Activated B cell treated with CpG ODN at 0.5 μM for 24 hours (primary cell): ENCODE results near the gene SASH3. TPM values are rescaled to one million over a fixed set of nuclear protein-coding genes. Genes with fewer than 3 reads are reported as not detected.
A peak's percentile ranks its signal among the peaks of the same experiment; 100 is the strongest.

Source experiments
- ATAC-seq: fragments of 200-7000 bp; cut with Tn5 transposase; one replicate; pipeline ENCODE4 v1.10.0; 2021; ENCODE audit warnings: low read depth, mild to moderate bottlenecking, moderate library complexity
- CTCF ChIA-PET: fragments of 350-600 bp; sonication (Branson Sonifier 250); formaldehyde crosslinking; loops from one replicate; lab custom pipeline; 2021; ENCODE audit warnings: antibody characterized with exemption; lab: Charles Lee
- POLR2A ChIA-PET: fragments of 350-600 bp; sonication (Branson Sonifier 250); formaldehyde crosslinking; loops from one replicate; lab custom pipeline; 2021; ENCODE audit warnings: antibody characterized with exemption; lab: Charles Lee
- DNase-seq: peaks from one replicate; pipeline ENCODE4 v3.0.0; 2022
- H3K27ac Mint-ChIP-seq: one replicate; pipeline ENCODE4 v1.8.0; 2020; ENCODE audit warnings: mixed read lengths
- H3K27me3 Mint-ChIP-seq: one replicate; pipeline ENCODE4 v1.8.0; 2021; ENCODE audit warnings: mixed read lengths
- H3K36me3 Mint-ChIP-seq: one replicate; pipeline ENCODE4 v1.8.0; 2021; ENCODE audit warnings: low read depth, mixed read lengths
- H3K4me1 Mint-ChIP-seq: one replicate; pipeline ENCODE4 v1.8.0; 2021; ENCODE audit warnings: mixed read lengths
- H3K4me3 Mint-ChIP-seq: one replicate; pipeline ENCODE4 v1.8.0; 2020; ENCODE audit warnings: mild to moderate bottlenecking, mixed read lengths
- H3K9me3 Mint-ChIP-seq: one replicate; pipeline ENCODE4 v1.8.0; 2020; ENCODE audit warnings: mixed read lengths
- CTCF ChIP-seq: fragments of 200-600 bp; IDR thresholded peaks from one replicate; pipeline ENCODE4 v1.8.0; 2022; ENCODE audit warnings: antibody characterized with exemption, mild to moderate bottlenecking
- intact Hi-C: fragments of 100-400 bp; cut with micrococcal nuclease; formaldehyde crosslinking; loops from one replicate; pipeline ENCODE4 v1.15.1; 2024
- total RNA-seq: library from RNA; stranded (reverse); gene quantifications from 2 replicates; pipeline ENCODE4 v1.2.3, GENCODE V29; 2022

The SASH3 gene
- total RNA-seq, 1 donor from 2014 or later, result 209 TPM

DNA sequence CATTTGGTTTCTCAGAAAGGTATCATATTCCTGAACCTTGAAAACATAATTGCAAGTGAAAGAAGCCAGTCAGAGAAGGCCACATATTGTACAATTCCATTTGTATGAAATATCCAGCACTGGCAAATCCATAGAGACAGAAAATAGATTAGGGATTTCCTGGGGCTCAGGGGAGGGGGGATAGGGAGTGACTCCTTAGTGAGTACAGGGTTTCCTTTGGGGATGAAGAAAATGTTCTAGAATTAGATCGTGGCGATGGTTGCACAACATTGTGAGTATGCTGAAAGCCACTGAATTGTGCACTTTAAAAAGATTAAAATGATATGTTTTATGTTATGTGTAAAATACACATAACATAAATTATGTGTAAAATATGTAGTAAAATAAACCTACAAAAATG, 30.7 kb upstream of the SASH3 start:
- TF ChIP-seq CTCF, result no peak
- ChIA-PET CTCF (no interaction called here), POLR2A (no interaction called here)
- DNase-seq, result no peak
- intact Hi-C loops, result no loop called here
- Mint-ChIP-seq H3K9me3 (no peaks in the 10 kb centered on the region), H3K4me3 (no peak overlapping the region), H3K27ac (no peak overlapping the region), H3K36me3 (no peaks in the 10 kb centered on the region), H3K27me3 (no peaks in the 10 kb centered on the region), H3K4me1 (peaks cover 2% of the 10 kb centered on the region)
- no peak for ATAC-seq

GRCh38 chrX:129750971-129751370, 28.8 kb upstream of the SASH3 start:
- ChIA-PET POLR2A (interaction anchor here (11.1 kb wide), 1 partner anchor 24 kb away, joined by 261 read pairs; the partner anchor contains the start of gene SASH3), CTCF (no interaction called here)
- no peaks in the 10 kb centered on the region for H3K36me3 Mint-ChIP-seq
- ATAC-seq (no peak), DNase-seq (no peak)
- H3K4me3 Mint-ChIP-seq, result no peak overlapping the region
- no peaks in the 10 kb centered on the region for H3K27me3 Mint-ChIP-seq
- intact Hi-C loops, result no loop called here
- TF ChIP-seq CTCF, result no peak
- H3K9me3 Mint-ChIP-seq, result no peaks in the 10 kb centered on the region
- peaks cover 19% of the 10 kb centered on the region for H3K4me1 Mint-ChIP-seq
- no peak overlapping the region for H3K27ac Mint-ChIP-seq

DNA sequence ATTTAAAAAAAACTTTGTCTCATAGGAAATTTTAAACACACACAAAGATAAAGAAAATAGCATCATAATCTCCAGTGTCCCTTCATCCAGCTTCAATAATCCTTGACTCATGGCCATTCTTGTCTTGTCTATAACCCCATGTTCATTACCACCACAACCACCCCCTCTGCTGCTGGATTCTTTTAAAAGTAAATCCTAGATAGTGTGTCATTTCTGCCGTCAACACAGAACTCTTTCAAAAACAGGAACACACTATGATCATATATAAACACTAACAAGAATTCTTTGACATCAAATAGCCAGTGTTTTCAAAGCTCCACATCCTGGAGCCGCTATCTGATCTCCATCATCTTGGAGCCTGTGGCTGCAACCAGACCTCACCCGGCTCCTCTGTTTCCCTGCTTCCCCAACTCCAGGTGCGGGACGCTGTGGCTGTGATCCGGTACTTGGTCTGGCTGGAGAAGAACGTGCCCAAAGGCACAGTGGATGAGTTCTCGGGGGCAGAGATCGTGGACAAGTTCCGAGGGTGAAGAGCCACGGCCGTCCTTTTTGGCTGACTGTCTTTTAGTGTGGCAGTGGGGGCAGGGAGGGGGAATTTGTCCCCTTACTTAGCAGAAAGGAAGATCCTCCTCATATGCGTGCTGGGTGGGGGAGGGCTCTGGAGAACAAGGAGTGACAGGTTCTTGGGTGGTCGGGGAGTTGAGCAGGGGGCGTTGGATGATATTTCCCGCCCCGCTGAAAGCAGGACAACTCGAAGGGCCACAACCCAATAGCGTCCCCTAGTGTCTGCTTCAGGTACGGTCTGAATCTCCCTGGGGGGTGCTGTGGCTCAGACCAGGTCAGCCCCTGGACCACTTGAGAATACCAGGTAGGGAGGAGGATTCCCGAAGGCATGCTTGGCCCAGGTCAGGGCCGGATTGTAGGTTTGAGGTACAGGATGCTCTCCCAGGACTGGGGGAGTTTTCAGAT, 25.4 kb upstream of the SASH3 start:
- no peak for DNase-seq
- H3K27ac Mint-ChIP-seq, result peak overlapping the region; percentile 50
- CTCF ChIA-PET, result interaction anchor here (0.6 to 2.0 kb wide), 2 partner anchors 69 to 149 kb away, joined by 3 to 6 read pairs; no protein-coding TSS in a partner anchor

DNA sequence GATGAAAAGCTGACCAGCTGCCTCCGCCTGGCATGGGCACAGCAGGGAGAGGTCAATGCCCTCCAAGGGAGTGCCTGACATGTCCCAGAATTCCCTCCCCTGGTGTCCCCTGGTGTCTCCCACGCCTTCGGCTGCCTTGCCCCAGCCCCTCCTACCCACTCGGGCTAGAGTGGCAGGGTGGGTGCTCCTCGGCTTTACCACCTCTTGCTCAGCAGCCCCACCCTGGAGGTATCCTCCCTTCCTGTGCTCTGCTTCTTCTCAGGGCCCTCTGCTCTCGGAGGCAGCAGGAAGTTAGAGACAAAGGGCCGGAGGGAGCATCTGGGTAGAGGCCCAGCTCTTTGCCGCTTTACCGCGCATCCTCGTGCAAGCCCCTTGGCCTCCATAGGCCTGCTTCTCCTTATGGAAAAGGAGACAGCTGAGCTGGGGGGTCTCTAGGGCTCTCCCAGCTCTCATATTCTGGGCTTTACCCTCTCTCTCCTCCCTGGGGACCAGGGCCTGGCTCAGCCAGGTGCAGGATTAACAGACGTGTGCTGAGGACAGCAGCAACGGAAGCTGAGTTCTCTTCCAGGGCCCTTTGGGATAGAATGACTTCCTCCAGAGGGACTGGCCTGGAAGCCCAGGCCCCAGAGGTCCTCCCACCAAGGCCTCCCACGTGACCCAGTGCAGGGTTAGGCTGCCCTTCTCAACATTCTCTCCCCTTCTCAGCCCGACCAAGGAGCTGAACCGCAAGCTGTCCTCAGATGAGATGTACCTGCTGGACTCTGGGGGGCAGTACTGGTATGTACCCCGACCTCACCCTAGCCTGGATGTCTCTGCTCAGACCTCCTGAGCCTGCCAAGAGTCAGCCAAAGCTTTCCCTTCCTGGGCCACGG, 23.7 kb upstream of the SASH3 start:
- intact Hi-C loops, result loop anchor here (1.0 to 2.0 kb wide), 2 partner anchors 17 to 67 kb away; partner anchors contain the start of gene XPNPEP2
- H3K27me3 Mint-ChIP-seq, result no peaks in the 10 kb centered on the region

More for the DNA sequence above, 25.4 kb upstream of the SASH3 start:
- Mint-ChIP-seq H3K9me3 (no peaks in the 10 kb centered on the region), H3K27me3 (no peaks in the 10 kb centered on the region), H3K4me3 (peak overlapping the region; percentile 11), H3K36me3 (no peaks in the 10 kb centered on the region), H3K4me1 (peaks cover 49% of the 10 kb centered on the region)
- POLR2A ChIA-PET, result interaction anchor here (1.4 to 11.1 kb wide), 2 partner anchors 21 to 76 kb away, joined by 4 to 261 read pairs; partner anchors contain the start of gene SASH3
- intact Hi-C loops, result loop anchor here (1.0 to 2.0 kb wide), 2 partner anchors 16 to 76 kb away; partner anchors contain the start of gene XPNPEP2
- ATAC-seq, result no peak
- no peak for TF ChIP-seq CTCF

More for the DNA sequence above, 23.7 kb upstream of the SASH3 start:
- ChIA-PET CTCF (interaction anchor here (1.0 to 2.0 kb wide), 6 partner anchors 10 to 151 kb away, joined by 3 to 16 read pairs (median 4); no protein-coding TSS in a partner anchor), POLR2A (interaction anchor here (0.8 to 11.1 kb wide), 4 partner anchors 18 to 67 kb away, joined by 3 to 261 read pairs (median 4); partner anchors contain the start of gene SASH3)
- H3K36me3 Mint-ChIP-seq, result no peaks in the 10 kb centered on the region
- no peak for TF ChIP-seq CTCF
- H3K9me3 Mint-ChIP-seq, result no peaks in the 10 kb centered on the region
- peaks cover 63% of the 10 kb centered on the region for H3K4me1 Mint-ChIP-seq
- H3K4me3 Mint-ChIP-seq, result peak overlapping the region; percentile 19
- ATAC-seq, result peak; percentile 32
- no peak for DNase-seq
- H3K27ac Mint-ChIP-seq, result peak overlapping the region; percentile 74
